Activated T-helper 1 cell treated with Interleukin-2 at 50 U/mL for 16 hours (primary cell): ENCODE measurements around the gene PALMD.

Source experiments
- DNase-seq: peaks from one replicate; pipeline ENCODE4 v3.0.0-alpha.2; 2020; ENCODE audit warnings: low read depth

PALMD gene

GRCh38 chr1:99634971-99635624, 10.8 kb upstream of the PALMD start:
- DNase-seq: no peak

- no peak for DNase-seq
Observed at GRCh38 chr1:99635664-99636063, 10.2 kb upstream of the PALMD start.

- DNase-seq: no peak
Observed at GRCh38 chr1:99636647-99637175, 9.2 kb upstream of the PALMD start.

GRCh38 chr1:99638853-99639252, 7.1 kb upstream of the PALMD start:
- no peak for DNase-seq

GRCh38 chr1:99639408-99639807, 6.5 kb upstream of the PALMD start:
- DNase-seq: no peak

- no peak for DNase-seq
Observed at GRCh38 chr1:99639945-99640344, 6.0 kb upstream of the PALMD start.

GRCh38 chr1:99640672-99641071, 5.2 kb upstream of the PALMD start:
- DNase-seq: no peak

GRCh38 chr1:99641558-99641957, 4.4 kb upstream of the PALMD start:
- DNase-seq: no peak

- no peak for DNase-seq
Observed at GRCh38 chr1:99642053-99642452, 3.9 kb upstream of the PALMD start.

- DNase-seq: no peak
Observed at GRCh38 chr1:99643021-99643779, 2.7 kb upstream of the PALMD start.

- DNase-seq: no peak
Observed at GRCh38 chr1:99644279-99645004, 1.5 kb upstream of the PALMD start.

- no peak for DNase-seq
Observed at GRCh38 chr1:99645203-99645602, 710 bp upstream of the PALMD start.

GRCh38 chr1:99646868-99647267, 955 bp downstream of the PALMD start:
- no peak for DNase-seq

- no peak for DNase-seq
Observed at GRCh38 chr1:99647490-99647889, 1.6 kb downstream of the PALMD start.

GRCh38 chr1:99648107-99648506, 2.2 kb downstream of the PALMD start:
- DNase-seq: no peak

GRCh38 chr1:99650030-99650429, 4.1 kb downstream of the PALMD start:
- DNase-seq: no peak

GRCh38 chr1:99650773-99651437, 5.0 kb downstream of the PALMD start:
- no peak for DNase-seq

GRCh38 chr1:99652881-99653281, 7.0 kb downstream of the PALMD start:
- no peak for DNase-seq

GRCh38 chr1:99655376-99655775, 9.5 kb downstream of the PALMD start:
- no peak for DNase-seq

GRCh38 chr1:99656701-99657100, 10.8 kb downstream of the PALMD start:
- no peak for DNase-seq

- DNase-seq: no peak
Observed at GRCh38 chr1:99657213-99658030, 11.5 kb downstream of the PALMD start.

GRCh38 chr1:99658031-99658290, 12.0 kb downstream of the PALMD start:
- no peak for DNase-seq
